ENCODE data around the gene MAT2B.

Gene MAT2B

DNA sequence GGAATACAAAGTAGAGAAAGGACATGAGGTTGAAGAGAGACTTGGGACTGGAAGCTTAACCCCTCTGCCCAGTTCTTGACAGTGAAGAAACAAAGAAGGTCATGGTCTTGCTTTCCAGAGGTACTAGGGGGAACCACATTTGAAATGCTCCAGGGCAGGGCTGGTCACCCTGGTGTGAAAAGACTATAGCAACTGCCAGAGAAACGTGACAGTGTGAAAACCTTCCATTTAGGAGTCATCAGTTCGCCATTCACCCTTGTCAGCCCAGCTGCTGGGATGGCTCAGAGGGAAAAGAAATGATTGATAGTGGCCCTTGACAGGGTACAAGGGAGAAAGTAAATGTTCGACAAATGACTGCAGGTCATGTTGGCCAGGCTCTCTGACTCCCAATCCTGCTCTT, 56.7 kb downstream of the MAT2B start:
- DNase-seq = no peak

DNA sequence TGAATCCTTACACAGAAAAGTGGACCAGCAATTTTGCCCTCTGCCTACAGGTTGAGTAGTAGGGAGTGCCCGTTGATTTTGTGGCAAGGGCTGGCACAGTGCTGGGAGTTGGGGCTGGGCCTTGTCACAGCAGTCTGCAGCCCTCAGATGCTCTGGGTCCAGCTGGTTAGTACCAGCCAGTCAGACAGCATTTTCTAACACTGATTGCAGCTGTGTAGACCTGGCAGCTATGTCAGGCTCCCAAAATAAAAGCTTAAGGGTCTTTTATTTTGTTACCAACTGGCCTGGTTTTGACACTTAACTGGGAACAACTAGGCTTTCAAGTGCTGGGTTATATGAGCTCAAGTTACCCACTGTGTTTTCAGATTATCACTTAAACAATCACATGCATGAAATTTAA, 57.7 kb downstream of the MAT2B start:
- DNase-seq = no peak

DNA sequence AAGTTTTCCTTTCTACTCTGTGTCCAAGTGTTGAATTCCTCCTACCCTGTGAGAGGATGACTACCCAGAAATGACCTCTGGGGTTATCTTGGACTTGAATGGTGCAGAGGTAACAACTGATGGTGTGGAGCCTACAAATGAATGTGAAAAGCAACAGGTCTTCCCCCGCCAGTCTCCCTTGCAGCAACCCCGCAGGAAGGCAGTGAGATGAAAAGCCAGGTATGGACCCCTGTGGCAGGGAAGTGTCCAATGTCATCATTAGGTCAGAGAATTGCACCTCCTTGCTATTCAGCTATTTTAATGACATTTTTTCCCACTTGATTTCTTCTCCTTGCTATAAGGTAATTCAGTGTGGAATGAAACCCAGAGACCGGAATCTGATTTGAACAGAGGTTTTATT, 58.5 kb downstream of the MAT2B start:
- DNase-seq = no peak

DNA sequence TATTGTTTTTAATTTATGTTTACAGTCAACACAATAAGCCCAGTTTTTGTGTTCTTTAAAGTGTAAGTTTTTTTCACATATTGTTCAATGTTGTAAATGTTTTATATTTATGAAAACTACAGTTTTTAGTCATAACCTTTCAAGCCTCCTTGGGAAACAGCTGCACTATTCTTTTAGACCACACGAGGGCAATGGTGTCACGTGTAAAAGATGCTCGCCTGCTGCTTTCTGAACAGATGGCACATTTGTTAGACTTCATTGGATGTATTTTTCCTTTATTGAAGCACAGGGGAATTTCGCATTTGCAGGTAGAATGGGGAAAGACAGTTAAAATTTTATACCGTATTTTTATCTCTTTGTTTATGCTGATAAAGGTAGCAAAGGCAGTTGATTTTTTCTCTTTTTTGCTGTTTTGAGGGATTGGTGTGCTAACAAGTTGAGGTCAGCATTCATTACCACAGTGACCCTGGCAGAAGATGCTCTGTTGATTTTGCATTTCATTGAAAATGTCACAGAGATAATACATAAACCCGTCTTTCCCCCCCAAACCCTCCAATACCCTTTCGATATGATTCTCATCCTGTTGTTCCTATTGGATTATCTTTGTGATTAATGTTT, 59.0 kb downstream of the MAT2B start:
- peak; percentile 50 for DNase-seq

DNA sequence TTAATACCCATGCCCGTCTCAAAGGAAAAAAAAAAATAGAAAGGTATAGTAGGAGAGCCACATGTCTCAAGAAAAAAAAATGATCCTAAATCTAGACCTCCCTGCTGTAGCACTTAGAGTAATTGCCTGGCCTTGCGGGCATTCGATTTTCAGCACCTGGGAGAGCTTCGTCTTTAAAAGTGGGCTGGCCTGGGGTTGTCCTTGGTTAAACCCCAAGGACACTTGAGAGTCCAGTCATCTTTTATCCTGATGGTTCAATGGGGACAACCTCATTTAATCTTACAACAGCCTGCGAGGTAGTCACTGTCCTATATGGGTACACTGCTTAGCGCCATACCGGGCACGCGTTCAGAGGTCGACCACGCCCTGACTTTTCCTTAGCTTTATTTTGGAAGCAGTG, 60.1 kb downstream of the MAT2B start:
- DNase-seq = no peak

DNA sequence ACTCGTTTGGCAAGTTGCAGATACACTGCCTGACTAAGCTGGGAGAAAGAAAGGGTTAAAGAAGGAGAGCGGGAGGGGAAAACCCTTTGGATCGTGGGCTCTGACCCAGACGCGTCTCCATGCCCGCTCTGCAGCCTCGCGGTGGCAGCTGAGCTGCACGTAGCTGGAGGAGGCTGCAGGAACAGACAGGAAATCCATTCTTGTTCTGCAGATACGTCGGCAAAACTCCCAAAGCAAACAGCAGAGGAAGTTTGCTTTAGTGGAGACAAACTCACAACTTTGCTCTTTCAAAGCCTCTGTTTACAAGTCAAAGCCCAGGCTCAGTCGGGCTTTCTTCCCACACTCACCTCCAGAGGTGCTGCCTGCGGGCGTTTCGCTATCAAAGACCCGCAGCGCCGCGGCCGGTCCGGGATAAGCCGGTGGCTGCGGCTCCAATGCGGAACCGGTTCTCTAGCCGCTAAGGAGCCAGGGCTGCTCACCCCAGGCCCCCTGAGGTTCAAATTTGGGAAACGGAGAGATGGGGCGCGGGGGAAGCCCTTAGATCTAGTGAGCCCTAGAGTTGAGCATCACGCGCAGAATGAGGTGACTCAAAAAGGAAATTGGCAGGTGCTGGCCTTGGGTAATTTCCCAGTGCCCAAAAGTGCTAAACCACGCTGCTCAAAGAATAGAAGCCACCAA, 60.7 kb downstream of the MAT2B start:
- DNase-seq = peak; percentile 18

DNA sequence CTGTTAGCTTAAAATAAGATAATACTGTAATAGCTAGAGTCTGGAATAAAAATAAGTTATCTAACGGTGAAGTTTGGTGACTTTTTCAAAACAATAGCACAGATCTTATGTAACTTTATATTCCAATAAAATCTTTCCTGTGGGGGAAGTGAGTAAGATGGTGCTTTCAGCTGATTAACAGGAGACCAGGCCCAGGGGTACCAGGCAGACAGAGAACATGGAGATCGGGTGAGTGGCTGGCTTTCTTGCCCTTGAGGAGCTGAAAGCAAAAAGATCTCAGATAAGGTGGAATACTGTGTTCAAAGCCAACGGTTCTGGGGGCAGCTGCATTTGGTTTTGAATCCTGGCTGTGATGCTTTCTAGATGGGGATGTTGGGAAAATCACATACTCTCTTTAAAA, 61.3 kb downstream of the MAT2B start:
- no peak for DNase-seq

DNA sequence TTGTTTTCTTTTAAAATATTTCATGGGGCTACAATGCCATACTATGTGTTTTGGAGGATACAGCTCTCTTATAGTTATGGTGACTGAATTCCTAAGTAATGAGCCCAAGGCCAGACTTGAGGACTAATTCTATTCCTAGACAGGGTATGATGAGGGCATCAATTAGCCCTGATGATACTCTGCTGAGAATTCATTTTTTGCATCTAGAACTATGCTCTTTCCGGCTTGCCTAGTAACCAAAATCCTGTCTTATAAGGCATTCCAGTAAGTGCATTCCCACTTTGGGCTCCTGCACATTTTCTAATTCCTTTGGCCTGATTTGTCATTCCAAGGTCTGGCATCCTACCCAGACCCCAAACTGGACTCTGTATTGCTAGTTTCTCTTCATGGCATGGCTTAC, 62.4 kb downstream of the MAT2B start:
- no peak for DNase-seq
